ENCODE results near the gene SMIM28.
A peak's percentile ranks its signal among the peaks of the same experiment; 100 is the strongest.

SMIM28 gene

DNA sequence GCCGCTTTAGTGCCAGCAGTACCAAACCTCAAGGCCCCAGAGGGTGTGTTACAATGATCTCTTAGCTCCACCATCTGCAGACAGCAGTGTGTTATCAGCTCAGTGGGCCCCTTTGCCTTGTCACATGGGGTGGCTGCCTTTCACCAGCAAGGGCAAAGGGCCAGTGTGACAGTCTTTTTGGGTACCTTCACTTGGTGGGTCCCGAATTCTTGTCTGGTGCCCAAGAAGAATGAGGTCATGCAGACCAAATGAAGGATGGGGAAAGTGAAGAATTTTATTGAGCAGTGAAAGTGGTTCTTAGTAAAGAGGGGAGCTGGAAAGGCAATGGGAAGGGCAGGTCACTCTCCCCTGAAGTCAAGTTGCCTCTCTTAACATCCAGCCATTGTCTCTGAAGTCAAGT is 2.9 kb upstream of the SMIM28 start:
- no peak for DNase-seq

DNA sequence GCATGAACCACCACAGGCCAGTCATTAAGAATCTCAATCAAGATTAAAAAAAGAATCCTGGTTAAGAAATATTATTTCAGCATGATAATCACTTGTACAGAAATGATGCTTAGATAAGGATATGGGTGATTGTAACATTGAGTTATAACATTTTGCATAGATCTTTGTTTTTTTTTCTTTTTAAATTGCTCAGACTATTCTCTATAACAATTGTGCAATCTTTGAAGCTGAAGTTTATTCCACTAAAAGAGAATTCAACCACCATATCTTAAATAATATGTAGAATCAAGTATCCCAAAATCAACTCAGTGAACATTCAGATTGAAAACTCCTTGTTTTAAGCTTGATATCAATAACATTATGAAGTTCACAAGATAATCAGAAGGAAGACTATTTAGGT is 663 bp upstream of the SMIM28 start:
- no peak for DNase-seq

DNA sequence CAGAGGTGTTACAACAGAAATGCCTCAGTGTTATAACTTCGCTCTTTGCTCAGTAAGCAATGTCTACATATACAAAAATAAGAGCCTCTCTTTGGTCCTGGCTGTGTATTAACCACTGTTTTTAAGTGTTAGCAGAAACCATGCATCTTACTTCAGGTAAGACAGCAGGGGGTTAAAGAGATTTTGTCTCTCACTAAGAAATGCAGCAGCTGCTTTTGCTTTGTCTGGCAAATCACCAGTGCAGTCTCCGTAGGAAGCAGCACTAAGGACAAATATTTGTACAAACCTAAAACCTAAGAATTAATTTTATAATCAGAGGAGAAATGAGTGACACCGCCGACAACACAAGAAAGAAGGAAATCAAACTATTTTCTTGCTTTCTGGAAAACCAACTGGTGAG is 758 bp downstream of the SMIM28 start:
- peak in 1 of 2 experiments; percentile 12 for DNase-seq

DNA sequence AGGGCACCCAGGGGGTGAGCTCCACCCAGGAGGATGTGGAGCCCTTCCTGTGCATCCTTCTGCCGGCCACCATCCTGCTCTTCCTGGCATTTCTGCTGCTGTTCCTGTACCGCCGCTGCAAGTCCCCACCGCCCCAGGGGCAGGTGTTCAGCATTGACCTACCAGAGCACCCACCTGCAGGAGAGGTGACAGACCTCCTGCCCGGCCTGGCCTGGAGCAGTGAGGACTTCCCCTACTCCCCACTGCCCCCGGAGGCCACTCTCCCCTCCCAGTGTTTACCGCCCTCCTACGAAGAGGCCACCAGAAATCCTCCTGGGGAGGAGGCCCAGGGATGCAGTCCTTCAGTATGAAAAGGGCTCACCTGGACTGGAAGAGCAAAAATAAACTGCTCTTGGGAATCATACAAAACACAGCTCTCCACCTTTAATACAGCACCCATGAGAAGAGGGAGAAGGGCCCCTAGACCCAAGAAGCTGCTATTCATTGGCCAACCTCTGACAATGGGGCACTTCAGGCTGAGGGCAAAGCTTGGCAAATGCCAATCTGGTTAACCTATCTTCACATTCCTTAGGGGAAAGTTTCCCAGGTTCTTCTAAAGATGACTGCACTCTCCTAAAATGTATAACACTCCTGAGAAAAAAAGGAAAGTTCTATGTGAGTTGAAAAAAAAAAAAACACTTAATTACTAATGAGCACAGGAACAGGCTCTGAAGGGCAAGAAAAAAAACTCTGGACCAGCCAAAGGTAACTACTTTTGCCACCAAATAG is 5.0 kb downstream of the SMIM28 start:
- DNase-seq: no peak

DNA sequence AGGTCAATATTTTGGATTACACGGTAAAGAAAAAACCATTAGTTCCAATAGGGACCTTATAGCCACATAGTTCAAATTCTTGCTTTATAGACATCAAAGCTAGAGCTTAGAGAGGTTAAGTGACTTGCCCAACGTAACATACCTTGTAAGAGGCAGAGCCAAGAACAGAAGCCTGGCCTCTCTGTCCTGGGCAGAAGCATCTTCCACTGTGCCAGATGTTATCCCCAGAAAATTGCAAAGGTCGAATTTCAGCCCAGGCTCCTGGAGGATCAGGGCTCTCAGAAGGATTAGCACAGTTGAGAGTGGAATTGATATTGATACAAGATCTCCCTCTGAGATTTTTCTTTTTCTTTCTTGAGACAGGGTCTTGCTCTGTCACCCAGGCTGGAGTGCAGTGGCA is 6.1 kb downstream of the SMIM28 start:
- DNase-seq: no peak

DNA sequence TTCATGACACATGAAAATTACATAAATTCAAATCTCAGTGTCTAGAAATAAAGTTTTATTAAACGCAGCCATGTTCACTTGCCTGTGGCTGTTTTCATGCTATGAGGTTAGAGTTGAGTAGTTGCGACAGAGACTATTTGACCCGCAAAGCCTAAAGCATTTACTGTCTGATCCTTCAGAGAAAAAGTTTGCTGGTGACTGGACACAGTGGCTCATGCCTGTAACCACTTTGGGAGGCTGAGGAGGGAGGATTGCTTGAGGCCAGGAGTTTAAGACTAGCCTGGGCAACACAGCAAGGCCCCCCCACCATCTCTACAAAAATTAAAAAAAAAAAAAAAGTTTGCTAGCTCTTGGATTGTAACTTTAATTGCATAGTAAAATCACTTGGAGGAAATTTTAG is 9.2 kb downstream of the SMIM28 start:
- DNase-seq: no peak

DNA sequence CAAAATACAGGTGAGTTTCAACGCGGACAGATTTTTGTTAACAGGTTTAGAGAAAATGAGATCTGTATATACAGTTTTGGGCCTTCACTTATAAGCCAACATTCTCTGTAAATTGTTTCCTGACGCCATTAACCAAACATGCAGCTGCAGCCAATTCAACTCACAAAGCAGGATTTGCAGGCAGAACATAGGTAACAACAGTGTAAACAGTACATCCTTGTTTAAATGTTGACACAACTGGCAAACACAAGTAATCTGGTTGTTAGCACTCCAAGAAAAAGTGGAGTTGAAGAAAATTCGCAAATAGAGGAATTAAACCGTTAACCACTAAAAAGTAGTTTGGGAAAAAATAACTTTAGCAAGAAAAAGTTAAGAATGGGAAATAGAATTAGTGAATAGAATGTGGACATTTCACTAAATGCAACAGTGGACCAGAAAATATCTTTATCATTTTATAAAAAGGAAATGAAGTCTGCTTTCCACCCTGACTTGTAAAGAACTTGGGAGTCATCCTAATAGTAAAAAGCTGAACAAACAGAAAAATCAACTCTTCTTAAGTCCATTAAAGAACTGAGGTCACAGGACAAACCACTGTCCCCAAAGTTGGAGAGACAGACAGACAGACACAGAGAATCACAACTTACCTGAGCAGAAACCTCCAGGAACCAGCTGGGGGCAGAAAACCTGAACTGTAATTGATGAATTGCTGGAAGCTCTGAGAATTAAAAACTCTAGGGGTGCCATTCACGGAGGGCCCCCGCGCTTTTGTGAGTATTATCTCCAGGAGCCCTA is 10.1 kb downstream of the SMIM28 start:
- DNase-seq: peak; percentile 57 to 67

DNA sequence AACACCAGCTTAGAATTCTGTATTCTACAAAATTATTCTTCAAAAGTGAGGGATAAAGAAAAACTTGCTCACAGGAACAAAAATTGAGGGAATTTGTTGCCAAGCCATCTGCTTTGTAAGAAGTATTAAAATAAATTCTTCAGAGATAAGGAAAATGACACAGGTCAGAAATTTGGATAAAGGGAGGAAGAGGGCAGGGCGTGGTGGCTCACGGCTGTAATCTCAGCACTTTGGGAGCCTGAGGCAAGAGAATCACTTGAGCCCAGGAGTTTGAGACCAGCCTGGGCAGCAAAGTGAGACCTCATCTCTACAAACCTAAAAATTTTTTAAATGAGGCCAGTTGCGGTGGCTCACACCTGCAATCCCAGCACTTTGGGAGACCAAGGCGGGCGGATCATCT is 11.8 kb downstream of the SMIM28 start:
- DNase-seq: no peak

DNA sequence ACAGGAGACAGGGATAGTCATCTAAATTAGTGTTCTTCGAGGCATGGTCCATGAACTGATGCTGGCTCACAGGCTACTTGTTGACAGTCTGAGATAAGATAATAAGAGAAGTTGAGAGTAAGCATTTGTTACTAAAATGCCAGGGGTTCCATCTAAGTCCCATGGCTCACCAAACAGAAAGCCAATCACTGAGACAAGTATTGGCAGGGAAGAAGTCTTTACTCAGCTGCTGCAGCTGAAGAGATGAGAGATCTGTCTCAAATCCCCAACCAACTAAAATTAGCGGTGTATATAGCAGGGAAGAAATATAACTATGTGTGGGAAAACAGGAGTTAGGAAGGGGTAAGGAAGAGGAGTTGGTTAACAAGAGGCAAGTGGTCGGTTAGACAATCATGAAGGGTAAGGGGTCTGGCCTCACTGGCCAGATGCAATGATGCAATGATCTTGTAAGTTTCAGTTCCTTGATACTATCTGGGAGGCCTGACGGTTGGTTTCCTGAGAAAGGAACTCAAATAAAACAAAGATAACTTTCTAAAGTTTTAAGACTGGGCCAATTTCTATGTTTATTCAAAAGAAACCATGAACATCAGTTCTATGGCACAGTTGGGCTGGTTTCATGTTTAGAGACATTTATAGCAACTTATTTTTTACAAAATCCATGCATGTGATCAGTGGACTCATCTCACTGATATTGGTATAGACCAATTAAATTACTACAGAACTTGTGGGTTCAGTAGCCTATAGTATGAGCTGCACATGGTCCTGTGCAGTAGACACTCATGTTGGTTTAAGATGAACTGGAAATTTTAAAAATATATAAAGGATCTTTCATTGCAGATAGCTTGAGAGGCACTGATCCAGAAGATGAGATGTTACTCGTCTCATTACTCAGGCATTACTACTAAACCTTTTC is 16.4 kb downstream of the SMIM28 start:
- no peak for DNase-seq

DNA sequence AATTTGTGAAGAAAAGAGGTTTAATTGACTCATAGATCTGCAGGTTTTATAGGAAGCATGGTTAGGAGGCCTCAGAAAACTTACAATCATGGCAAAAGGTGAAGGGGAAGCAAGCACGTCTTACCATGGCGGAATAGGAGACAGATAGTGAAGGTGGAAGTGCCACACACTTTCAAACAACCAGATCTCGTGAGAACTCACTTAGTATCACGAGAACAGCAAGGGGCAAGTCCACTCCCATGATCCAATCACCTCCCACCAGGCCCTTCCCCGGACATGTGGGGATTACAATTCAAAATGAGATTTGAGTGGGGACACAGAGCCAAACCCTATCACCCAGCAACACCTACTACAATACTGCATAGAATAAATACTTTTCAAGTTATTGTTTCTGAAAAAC is 19.0 kb downstream of the SMIM28 start:
- no peak for DNase-seq

DNA sequence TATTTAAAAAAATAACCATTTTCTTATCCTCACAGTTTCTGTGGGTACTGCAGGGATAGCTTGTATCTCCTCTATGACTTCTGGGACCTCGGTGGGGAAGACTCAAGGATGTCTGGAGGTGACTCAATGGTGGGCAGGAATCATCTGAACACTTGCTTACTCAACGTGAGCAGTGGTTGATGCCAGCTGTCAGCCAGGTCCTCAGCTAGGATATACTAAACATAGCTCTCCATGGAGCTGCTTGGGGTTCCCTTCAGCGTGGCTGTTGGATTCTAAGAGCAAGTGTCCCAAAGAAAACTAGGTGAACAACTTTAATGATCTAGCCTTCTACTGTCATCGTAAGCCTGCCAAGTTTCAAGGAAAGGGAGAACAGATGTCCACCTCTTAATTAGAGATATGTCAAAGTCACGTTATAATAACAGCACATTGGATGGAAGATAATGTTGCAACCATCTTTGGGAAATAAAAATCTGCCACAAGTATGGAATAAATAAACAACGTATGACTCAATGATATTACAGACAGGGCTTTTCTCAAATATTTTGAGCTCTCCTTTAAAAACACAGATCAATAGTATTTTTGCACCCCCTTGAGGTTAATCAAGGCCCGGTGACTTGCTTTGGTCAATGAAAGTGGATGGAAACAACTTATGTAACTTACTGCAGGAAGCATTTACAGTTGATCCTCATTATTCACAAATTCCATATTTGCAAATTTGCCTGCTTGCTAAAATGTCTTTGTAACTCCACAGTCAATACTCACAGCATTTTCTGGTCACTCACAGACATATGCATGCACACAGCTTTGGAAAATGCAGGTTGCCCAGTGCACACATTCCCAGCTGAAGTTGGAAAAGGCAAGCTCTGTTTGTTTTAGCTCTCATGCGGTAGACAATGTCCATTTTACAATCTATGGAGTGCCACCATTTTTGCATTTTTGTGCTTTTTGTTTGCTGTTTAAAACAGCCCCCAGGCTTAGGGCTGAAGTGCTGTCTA is 19.7 kb downstream of the SMIM28 start:
- no peak for DNase-seq

DNA sequence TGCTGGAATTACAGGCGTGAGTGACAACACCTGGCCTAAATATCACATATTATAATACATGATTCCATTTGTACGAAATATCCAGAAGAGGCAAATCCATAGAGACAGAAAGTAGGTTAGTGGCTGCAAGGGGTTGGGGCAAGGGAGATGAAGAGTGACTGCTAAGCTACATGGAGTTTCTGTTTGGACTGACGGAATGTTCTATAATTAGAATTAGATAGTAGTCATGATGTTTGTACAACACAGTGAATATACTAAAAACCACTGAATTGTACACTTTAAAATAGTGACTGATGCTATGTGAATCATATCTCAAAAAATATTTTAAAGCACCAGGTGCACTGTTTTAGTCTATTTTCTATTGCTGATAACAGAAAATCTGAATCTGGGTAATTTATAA is 22.6 kb downstream of the SMIM28 start:
- DNase-seq: no peak

DNA sequence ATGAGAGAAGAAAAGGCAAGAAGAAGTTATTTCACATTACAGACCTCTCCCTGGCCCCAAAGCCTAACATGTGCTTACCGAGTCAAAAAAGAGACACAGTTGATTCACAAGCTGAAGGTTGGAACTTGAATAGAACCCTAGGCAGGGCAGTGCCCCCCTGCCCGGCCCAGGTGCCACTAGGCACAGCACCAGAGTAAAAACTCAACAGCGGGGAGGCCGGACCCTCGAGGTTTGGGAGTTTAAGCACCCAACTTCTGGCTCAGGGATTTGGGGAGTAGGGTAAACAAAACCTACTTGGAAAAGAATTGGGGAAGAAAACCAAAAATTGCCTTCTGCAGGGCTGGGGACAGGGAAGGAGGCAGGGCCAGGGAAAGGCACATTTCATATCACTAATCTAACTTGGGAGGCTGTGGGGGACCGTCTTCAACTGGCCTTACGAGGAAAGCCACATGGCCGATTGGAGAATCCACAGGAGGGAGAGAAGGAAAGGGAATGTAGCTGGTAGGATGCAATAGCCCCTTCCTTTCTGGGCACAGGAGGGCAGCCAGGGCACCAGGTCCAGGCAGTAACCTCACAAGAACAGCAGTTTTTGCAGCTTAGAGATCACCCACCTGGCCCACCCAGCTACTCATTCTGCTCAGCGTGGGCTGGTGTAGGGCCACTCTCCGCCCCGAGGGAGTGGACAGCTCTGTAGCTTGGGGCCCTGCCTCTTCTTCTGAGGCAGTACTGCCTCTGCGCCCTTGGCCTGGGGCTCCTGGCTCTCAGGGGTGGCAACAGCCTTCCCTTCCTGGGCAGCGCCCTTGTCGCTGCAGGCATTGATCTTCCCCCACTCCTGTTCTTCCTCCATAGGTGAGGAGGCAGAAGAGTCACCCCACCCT is 24.5 kb downstream of the SMIM28 start:
- no peak for DNase-seq

DNA sequence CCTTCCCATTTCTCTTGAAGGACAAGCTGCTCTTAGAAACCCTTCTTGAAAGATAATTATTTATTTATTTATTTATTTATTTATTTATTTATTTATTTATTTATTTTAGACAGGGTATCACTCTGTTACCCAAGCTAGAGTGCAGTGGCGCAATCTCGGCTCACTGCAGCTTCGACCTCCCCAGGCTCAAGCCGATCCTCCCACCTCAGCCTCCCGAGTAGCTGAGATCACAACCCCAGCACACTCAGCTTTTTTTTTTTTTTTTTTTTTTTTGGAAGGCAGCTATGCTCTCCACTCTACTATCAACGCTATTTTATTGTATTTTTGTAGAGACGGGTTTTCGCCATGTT is 25.1 kb downstream of the SMIM28 start:
- no peak for DNase-seq

DNA sequence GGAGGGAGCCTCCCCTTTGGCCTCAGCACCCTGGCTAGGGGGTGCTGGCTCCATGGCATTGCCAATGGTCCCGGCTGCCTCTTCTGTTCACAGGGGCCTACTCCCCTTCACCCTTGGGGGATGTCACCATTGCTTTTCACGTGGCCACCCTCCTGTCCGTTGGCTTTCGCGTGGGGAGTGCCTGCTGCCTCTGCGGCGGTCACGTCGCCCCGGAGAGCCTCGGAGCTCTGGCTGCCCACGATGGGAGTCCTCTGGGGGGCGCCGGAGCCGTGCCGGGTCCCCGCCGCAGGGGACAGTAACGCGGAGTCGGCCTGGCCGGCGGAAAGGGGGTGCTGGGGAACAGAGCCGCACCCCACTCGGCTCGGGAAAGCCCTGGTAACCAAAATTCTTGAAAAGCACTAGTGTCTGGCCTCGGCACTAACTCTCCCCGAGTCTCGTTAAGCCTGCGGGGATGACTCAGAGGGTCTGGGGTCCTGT is 25.7 kb downstream of the SMIM28 start:
- DNase-seq: no peak

DNA sequence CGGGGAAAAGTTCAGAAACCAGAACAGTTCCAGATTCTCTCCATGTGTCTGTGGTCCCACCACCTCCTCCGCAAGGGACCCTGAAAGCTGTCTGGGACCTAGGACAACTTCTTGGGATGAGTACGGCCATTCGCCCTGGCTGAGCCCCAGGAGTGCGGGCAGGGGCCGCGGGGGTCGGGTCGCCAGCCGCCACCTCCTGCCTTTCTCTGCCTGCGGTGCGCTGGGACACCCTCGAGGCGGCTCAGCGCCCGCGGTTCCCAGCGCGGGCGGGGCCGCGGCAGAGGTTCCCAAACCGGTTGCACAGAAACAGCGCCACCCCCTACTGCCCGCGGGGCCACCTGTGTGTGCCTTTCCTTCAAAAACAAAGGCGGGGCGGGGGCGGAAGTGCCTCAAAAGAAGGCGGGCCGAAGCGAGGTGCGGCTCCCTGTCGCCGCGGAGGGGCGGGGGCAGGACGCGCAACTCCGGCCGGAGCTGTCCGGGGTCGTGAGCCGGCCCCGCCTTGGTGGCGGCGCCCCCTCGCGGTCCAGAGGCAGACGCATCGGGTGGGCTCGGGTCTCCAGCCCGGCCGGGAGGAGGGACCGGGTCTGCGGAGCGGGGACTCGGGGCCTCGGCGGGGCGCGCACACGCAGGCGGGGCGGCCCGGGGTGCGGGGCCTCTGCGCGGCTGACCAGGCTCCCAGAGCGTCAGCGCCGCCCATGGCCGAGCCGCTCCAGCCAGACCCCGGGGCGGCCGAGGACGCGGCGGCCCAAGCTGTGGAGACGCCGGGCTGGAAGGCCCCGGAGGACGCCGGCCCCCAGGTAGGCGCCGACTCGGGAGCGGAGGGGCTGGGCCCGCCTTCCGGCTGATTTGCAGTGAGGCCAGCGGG is 26.3 kb downstream of the SMIM28 start, which contains the start of gene HEBP2:
Gene HEBP2, plus strand, starts transcription at position 423 of the 865 bp plus-strand sequence. Its CDS starts 273 bp downstream, at position 696.
- DNase-seq: peak; percentile 97

DNA sequence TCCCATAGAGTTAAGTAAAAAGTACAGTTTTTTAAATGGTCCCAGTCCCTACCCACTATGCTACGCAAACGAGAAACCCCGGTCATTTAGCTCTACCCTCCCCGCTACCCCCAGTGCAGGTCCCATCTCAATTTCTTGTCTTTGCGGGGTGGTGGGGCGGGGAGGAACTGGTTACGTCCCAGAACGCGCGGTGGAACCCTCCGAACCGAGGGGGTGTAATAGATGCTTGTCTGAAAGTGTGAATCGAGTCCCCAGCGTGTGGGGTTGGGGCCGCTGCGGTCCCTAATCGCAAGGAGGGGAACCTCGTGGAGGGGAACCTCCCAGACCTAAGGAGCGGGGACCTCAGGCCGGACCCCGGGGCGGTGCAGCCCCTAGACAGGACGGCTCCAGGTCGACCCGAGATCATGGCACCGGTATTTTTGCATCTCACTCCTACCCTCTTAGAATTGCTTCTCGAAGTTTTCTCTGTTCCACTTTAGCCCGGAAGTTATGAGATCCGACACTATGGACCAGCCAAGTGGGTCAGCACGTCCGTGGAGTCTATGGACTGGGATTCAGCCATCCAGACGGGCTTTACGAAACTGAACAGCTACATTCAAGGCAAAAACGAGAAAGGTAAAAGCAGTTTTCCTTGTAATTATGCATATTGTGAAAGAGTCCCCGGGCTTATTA is 27.1 kb downstream of the SMIM28 start:
- peak in 1 of 2 experiments; percentile 19 for DNase-seq

DNA sequence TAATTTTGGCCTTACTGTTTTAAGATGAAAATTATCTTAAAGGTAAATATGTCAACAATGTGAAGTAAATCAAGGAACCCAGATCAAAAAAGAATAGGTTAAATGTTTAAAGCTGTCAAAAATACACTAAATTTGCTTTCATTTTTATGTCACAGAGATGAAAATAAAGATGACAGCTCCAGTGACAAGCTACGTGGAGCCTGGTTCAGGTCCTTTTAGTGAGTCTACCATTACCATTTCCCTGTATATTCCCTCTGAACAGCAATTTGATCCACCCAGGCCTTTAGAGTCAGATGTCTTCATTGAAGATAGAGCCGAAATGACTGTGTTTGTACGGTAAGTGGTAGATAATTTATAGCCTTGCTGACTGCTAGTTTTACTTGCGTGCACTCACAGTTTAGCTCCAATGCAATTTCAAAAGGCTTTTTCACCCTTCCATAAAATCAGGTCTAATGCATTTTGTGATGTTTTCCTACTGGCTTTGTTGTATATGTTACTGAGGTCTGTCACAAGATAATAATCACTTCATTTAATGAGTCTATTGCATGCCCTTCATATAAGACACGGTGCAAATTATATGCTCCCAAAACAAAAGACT is 28.2 kb downstream of the SMIM28 start:
- DNase-seq: no peak

DNA sequence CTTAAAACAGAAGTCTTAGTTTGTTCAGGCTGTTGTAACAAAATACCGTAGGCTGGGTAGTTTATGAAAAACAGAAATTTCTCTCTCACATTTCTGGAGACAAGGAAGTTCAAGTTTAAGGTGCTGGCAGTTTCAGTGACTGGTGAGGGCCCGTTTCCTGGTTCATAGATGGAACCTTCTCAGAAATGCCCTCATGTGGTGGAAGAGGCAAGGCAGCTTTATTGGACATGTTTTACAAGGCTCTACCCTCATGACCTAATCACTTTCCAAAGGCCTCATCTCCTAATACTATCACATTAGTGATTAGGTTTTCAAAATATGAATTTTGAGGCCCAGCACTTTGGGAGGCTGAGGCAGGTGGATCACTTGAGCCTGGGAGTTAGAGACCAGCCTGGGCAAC is 28.7 kb downstream of the SMIM28 start:
- no peak for DNase-seq
